CD4-positive, alpha-beta T cell (primary cell): ENCODE results near the gene TEX35. TPM values are rescaled to one million over a fixed set of nuclear protein-coding genes. Genes with fewer than 3 reads are reported as not detected.

ENCODE experiments used
- ATAC-seq: fragments of 200-7000 bp; cut with Tn5 transposase; one replicate; pipeline ENCODE4 v1.10.0; 2022; ENCODE audit warnings: mild to moderate bottlenecking; ENCODE audit not compliant: poor library complexity
- CTCF ChIA-PET: fragments of 350-600 bp; sonication (Branson Sonifier 250); formaldehyde crosslinking; loops from one replicate; lab custom pipeline; 2021; ENCODE audit warnings: antibody characterized with exemption, inconsistent platforms; lab: Charles Lee
- POLR2A ChIA-PET: fragments of 350-600 bp; sonication (Branson Sonifier 250); formaldehyde crosslinking; loops from one replicate; lab custom pipeline; 2021; ENCODE audit warnings: antibody characterized with exemption, inconsistent platforms; lab: Charles Lee
- DNase-seq, 14 experiments: peaks; one replicate each; pipeline ENCODE4 v3.0.0-alpha.2; 2013 to 2020; ENCODE audit warnings: mixed read lengths in 2 of 14
- H3K27ac ChIP-seq, 2 donors: one replicate each; pipeline versions ENCODE4 v1.5.1 to v1.7.0; 2013; ENCODE audit warnings: low read length in 2 of 2, low read depth in 1 of 2, mild to moderate bottlenecking in 1 of 2
- H3K27me3 ChIP-seq, 2 experiments: 1 replicate in 1 of 2; 2 replicates in 1 of 2; pipeline versions ENCODE4 v1.6.1 to v1.7.0; 2013; ENCODE audit warnings: low read length in 2 of 2, control low read depth in 1 of 2, mild to moderate bottlenecking in 1 of 2, moderate library complexity in 1 of 2; ENCODE audit not compliant: insufficient read depth in 2 of 2, control insufficient read depth in 1 of 2
- H3K36me3 ChIP-seq: one replicate; pipeline ENCODE4 v1.6.1; 2013; ENCODE audit warnings: low read length, control low read depth; ENCODE audit not compliant: insufficient read depth
- H3K4me1 ChIP-seq: one replicate; pipeline ENCODE4 v1.6.1; 2013; ENCODE audit warnings: low read length, control low read depth; ENCODE audit not compliant: insufficient read depth
- H3K4me3 ChIP-seq: one replicate; pipeline ENCODE4 v1.5.1; 2013; ENCODE audit warnings: mild to moderate bottlenecking, low read length, moderate library complexity
- H3K9me3 ChIP-seq, 2 experiments: 1 replicate in 1 of 2; 2 replicates in 1 of 2; pipeline versions ENCODE4 v1.6.1 to v1.7.0; 2013; ENCODE audit warnings: low read length in 2 of 2, mild to moderate bottlenecking in 2 of 2, control low read depth in 1 of 2, moderate library complexity in 1 of 2; ENCODE audit not compliant: control insufficient read depth in 1 of 2, insufficient read depth in 1 of 2
- H3K27ac Mint-ChIP-seq: one replicate; pipeline ENCODE4 v1.8.0; 2020; ENCODE audit warnings: mixed read lengths
- H3K27me3 Mint-ChIP-seq: one replicate; pipeline ENCODE4 v1.8.0; 2021; ENCODE audit warnings: mixed read lengths
- H3K36me3 Mint-ChIP-seq: one replicate; pipeline ENCODE4 v1.8.0; 2021; ENCODE audit warnings: low read depth, mixed read lengths
- H3K4me1 Mint-ChIP-seq: one replicate; pipeline ENCODE4 v1.8.0; 2021; ENCODE audit warnings: low read depth, mixed read lengths
- H3K4me3 Mint-ChIP-seq: one replicate; pipeline ENCODE4 v1.8.0; 2020; ENCODE audit warnings: mild to moderate bottlenecking, mixed read lengths
- H3K9me3 Mint-ChIP-seq: one replicate; pipeline ENCODE4 v1.8.0; 2020; ENCODE audit warnings: mixed read lengths
- CTCF ChIP-seq: fragments of 200-600 bp; IDR thresholded peaks from one replicate; pipeline ENCODE4 v1.8.0; 2022; ENCODE audit warnings: antibody characterized with exemption, mild to moderate bottlenecking
- intact Hi-C, 2 experiments: fragments of 100-400 bp; cut with DNase I in 1 of 2; cut with micrococcal nuclease in 1 of 2; formaldehyde crosslinking; loops; one replicate each; pipeline versions ENCODE4 v1.15.1 to v1.9.0; 2023 to 2025; cut with DNase I, micrococcal nuclease
- total RNA-seq, 174 experiments: library from RNA in 2 of 174; stranded (reverse) in 2 of 174; gene quantifications; one replicate each; pipeline ENCODE4 v1.2.3 and lab custom pipeline; 2021 to 2026

Gene TEX35
- total RNA-seq, 2 experiments from 2014 or later = not detected

DNA sequence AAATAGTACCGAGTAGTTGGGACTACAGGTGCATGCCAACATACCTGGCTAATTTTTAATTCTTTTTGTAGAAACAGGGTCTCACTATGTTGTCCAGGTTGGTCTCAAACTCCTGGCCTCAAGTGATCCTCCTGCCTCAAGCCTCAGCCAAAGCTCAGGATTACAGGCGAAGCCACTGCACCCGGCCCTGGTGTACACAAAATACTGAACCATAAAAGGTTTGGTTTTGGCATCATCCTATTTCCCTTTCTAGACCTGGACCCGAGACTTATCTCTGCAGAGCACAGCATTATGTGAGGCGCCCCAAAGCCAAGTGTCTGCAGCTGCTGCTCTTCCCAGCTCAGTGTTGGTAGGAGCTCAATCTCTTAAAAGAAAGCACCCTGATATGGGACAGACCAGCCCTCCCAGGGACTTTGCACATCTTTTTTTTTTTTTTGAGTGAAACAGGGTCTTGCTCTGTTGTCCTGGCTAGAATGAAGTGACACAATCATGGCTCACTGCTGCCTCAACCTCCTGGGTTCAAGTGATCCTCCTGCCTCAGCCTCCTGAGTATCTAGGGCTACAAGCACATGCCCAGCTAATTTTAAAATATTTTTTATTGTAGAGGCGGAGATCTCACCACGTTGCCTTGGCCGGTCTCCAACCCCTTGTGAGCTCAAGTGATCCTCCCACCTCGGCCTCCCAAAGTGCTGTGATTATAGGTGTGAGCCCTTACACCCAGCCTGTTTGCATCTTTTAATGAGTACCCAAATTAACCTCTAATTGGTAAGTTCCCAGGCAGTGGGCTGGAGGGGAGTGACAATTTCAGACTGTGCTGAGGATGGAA lies 20.4 kb downstream of the TEX35 start:
- DNase-seq (no peak), ATAC-seq (no peak)
- intact Hi-C loops = loop anchor here (2.0 to 10.0 kb wide), 3 partner anchors 469 to 1281 kb away; no protein-coding TSS in a partner anchor
- Histone ChIP-seq H3K27me3 (no peaks in the 10 kb centered on the region), H3K36me3 (no peaks in the 10 kb centered on the region), H3K4me3 (no peak overlapping the region), H3K27ac (no peak overlapping the region), H3K9me3 (no peaks in the 10 kb centered on the region), H3K4me1 (peaks cover 7% of the 10 kb centered on the region)
- peaks cover 5% of the 10 kb centered on the region for H3K27me3 Mint-ChIP-seq
- POLR2A ChIA-PET = interaction anchor here (1.0 kb wide), 1 partner anchor 469 kb away, joined by 3 read pairs; no protein-coding TSS in a partner anchor
- CTCF ChIA-PET = interaction anchor here (1.3 to 2.9 kb wide), 2 partner anchors 10 to 469 kb away, joined by 3 to 11 read pairs; no protein-coding TSS in a partner anchor
- no peak overlapping the region for H3K27ac Mint-ChIP-seq
- TF ChIP-seq CTCF = no peak
- no peaks in the 10 kb centered on the region for H3K9me3 Mint-ChIP-seq
- H3K36me3 Mint-ChIP-seq = no peaks in the 10 kb centered on the region
- peaks cover 5% of the 10 kb centered on the region for H3K4me1 Mint-ChIP-seq
- H3K4me3 Mint-ChIP-seq = no peak overlapping the region

DNA sequence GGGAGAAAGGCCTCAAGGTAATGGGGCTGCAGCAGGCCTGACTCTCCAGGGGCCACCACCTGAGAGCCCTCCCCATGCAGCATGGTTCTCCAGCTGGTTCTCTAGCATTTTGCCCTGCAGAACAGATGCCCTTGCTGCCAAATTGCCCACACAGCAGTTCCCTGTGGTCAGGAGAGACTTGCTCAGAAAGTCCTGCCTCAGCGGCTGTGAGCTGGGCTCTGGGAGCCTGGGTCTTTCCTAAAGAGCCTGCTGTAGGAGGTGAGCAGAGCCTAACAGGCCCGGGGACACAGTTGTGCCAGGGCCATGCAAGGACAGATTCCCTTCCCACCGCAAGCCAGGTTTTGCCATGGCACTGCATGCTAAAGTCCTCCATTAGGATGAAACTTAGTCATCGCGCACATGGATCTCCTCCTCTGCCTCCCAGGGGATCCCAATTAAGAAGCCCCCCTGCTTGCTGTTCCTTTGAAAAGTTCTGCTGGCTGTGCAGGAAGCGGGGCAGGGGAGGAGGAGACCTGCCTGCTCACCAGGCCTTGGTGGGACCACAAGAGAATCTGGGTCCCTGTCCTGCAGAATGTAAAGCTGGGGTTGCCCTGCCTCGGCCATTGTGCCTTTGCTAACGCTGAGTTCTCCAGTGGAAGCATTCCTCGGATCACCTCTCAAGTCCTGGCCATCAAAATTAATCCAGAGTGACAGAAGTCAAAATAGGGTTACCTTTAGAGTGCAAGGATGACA lies 21.4 kb downstream of the TEX35 start:
- Mint-ChIP-seq H3K27ac (no peak overlapping the region), H3K4me1 (peaks cover 5% of the 10 kb centered on the region), H3K27me3 (peaks cover 5% of the 10 kb centered on the region), H3K9me3 (no peaks in the 10 kb centered on the region), H3K36me3 (no peaks in the 10 kb centered on the region), H3K4me3 (no peak overlapping the region)
- no peak for DNase-seq
- Histone ChIP-seq H3K36me3 (no peaks in the 10 kb centered on the region), H3K9me3 (no peaks in the 10 kb centered on the region), H3K27me3 (no peaks in the 10 kb centered on the region), H3K4me3 (no peak overlapping the region), H3K27ac (no peak overlapping the region), H3K4me1 (peaks cover 7% of the 10 kb centered on the region)
- ChIA-PET POLR2A (interaction anchor here (1.0 kb wide), 1 partner anchor 468 kb away, joined by 3 read pairs; no protein-coding TSS in a partner anchor), CTCF (interaction anchor here (2.9 kb wide), 1 partner anchor 468 kb away, joined by 11 read pairs; no protein-coding TSS in a partner anchor)
- ATAC-seq = no peak
- intact Hi-C loops = loop anchor here in 1 of 2 experiments (10.0 kb wide), 1 partner anchor 1280 kb away; no protein-coding TSS in a partner anchor
- TF ChIP-seq CTCF = no peak

GRCh38 chr1:178536329-178536728 lies 23.4 kb downstream of the TEX35 start:
- Mint-ChIP-seq H3K9me3 (no peaks in the 10 kb centered on the region), H3K27ac (no peak overlapping the region), H3K4me3 (no peak overlapping the region), H3K4me1 (peaks cover 5% of the 10 kb centered on the region), H3K36me3 (no peaks in the 10 kb centered on the region), H3K27me3 (peaks cover 5% of the 10 kb centered on the region)
- DNase-seq = no peak
- no peak for TF ChIP-seq CTCF
- no peak overlapping the region for H3K27ac ChIP-seq
- H3K4me1 ChIP-seq = peaks cover 7% of the 10 kb centered on the region
- H3K4me3 ChIP-seq = no peak overlapping the region
- intact Hi-C loops = loop anchor here in 1 of 2 experiments (10.0 kb wide), 1 partner anchor 1278 kb away; no protein-coding TSS in a partner anchor
- H3K27me3 ChIP-seq = no peaks in the 10 kb centered on the region
- no peaks in the 10 kb centered on the region for H3K36me3 ChIP-seq
- H3K9me3 ChIP-seq = no peaks in the 10 kb centered on the region
- CTCF ChIA-PET = no interaction called here
- POLR2A ChIA-PET = interaction anchor here (1.2 kb wide), 1 partner anchor 545 kb away, joined by 3 read pairs; the partner anchor contains the start of gene TOR3A
- ATAC-seq = no peak
